Aortic smooth muscle cell (primary cell): Measurements from ENCODE around the gene SLCO3A1. TPM values are rescaled to one million over a fixed set of nuclear protein-coding genes. Genes with fewer than 3 reads are reported as not detected.

ENCODE experiments used
- total RNA-seq: library from RNA; depleted of rRNA; stranded (reverse); fragments of >200 nt; gene quantifications from 2 replicates; pipeline ENCODE4 v1.2.3, GENCODE V29; 2014

SLCO3A1 gene
- 2.4 and 5.6 TPM in 2 replicates for total RNA-seq

GRCh38 chr15:91853511-91853947, at the start of gene SLCO3A1:
SLCO3A1 (plus strand) TSS chr15:91853708.

